ENCODE measurements around the gene MED1.
"Not testable (repeated sequence)": the region's sequence is repeated elsewhere in the genome, so short reads cannot be mapped to it uniquely, and the experiment has no call there.

MED1 gene

DNA sequence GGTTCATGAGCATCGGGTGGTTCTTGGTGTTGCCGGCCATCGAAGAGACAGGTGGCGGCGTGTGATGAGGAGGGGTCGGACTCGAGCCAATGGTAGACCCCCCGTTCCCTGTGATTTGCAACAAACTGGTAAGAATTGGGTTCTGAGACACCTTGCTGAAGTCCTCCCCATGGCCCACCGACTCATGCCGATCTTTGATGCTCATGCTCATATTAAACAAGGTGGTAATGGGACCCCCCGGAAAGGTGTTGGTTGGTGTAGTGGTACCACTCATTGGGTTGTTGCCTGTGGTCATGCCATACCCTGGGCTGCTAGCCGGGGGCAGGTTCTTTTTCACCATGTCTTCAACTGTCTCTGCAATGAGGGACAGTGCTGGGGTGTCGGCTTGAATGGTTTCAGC, 40.8 kb downstream of the MED1 start:
- no peak for DNase-seq

DNA sequence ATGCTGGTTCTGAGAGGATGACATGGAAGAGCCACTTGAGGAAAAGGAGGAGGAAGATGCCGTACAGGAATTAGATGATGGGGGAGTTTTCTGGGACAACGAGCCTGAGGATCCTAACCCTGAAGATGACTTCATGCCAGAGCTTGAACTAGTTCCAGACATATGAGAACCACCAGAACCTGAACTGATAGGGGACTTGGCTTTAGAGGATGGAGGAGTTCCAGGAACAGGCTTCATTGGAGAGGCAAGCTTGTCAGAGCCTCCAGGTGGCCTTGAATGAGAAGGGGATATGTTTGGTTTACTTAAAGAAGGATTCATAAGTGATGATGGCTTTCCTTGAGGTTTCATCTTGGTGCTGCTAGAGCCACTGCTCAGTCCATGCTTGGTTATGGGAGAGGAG, 42.7 kb downstream of the MED1 start:
- no peak for DNase-seq

DNA sequence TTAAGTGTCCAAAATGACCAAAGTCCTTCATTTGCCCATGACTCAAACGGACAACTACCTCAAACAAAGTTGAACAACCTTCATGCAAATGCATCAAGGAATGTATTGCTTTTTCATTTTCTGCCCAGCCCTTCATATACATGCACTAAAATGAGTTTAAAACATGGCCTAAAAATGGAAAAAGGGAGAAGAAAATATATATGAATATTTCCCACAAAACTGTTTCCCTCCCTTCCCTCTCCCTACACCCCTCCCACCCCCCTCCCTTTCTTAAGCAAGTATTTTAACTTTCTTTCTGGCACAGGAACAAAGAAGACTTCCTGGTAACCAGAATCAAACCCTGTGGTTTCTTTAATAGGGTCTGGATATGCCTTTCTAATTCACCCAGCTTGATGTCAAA, 44.1 kb downstream of the MED1 start:
- no peak for DNase-seq

DNA sequence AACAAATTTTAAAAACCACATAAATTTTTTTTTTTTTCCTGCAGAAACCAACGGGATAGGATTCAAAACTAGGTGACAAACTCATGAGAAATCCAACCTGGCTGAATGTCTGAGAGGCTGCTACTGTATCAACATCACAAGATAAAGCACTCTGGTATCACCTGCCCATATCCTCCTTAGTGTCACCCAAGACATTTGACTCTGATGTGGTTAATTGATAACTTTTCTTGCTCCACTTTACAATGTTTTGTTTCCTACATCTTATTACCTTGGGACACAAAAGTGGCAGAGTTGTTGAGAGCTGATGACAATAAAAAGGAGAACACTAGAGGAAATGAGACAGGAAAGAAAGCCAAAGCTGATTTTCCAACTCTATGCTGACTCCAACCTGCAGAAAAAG, 45.6 kb downstream of the MED1 start:
- no peak for DNase-seq

DNA sequence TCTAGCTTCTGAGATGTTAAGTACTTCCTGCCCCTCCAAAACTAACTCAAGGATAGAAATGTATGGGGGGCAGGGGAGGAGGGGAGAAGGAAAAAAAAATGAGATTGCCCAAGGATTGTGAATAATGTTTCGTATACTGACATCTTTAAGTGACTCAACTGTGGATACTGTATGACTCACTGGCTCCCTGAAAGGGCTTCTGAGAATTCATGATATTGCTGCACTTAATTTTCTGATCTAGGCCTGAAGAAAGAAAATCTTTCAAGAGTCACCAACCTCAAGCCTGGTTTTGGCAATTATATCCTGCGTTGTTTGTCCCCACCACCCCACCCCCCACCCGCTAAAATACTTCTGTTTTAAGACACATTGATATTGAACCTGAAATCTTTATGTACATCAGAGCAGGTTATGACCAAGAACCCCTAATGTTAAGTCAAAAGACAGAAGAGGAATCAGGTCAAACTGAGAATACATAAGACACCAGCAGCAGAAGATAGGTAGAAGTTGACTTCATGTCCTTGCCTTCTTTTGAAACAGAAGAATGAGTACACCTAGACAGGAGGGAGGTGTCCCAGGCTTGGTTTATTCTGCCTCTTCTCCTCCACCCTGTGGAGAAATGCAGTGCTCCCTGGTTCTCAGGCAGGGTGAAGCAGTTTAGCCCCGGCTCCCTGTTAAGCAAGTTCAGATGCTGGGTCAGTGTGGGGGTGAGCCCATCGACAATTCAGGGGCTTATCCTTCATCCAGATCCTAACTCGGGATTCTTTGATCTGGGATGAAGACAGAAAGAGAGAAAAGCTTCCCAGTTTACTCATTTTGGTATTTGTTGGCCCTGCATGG, 46.3 kb downstream of the MED1 start:
- DNase-seq, result no peak

DNA sequence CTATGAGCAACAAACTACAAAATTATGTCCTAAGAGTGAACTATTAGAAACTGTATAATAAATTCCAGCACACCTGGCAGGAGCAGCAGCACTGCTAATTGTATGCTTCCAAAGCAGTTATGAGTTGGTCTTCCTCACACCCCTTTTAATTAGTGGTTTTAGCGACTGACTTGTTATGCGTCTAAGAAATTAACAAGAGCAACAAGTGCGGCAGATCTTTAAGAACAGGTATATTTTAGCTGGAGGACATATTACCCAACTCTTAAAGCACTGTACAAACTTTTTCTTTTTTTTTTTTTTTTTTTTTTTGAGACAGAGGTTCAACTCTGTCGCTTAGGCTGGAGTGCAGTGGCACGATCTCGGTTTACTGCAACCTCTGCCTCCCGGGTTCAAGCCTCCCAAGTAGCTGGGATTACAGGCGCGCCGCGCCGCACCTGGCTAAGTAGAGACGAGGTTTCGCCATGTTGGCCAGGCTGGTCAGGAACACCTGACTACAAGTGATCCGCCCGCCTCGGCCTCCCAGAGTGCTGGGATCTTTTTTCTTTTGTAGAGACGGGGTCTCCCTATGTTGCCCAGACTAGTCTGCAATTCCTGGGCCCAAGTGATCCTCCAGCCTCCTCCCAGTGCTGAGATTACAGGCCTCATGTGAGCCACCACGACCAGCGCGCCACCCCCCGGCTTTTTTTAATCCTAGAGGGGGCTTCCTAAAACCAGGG, 48.0 kb downstream of the MED1 start:
- DNase-seq, result no peak

DNA sequence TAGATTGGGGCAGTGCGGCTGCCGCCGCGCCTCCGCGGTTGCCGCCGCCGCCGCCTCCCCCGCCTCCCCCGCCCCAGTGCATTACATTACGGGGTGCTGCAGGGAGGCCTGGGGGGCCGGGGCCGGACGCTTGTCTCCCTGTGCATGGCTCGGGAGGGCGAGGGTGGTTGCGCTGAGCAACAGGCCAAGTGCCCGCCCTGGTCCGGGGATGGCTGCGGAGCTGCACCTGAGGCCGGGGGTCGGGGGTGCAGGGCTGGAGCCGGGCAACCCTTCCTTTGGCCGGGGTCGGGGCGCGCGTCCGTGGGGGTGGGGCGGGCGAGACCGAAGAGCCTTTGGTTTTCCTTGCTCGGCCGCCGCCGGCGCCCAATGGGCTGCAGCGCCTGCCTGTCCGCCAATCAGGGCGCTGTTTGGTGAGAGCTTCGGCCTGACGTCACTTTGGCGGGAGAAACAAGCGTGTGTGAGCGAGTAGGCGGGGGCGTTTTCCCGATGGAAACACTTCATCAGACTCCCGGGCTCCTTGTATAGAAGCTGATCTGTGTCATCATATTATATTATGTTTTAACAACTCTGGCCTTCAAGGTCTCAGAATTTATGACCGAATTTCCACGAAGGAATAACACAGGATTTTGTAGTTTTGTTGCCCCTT, 48.7 kb downstream of the MED1 start:
- peak; percentile 87 for DNase-seq

DNA sequence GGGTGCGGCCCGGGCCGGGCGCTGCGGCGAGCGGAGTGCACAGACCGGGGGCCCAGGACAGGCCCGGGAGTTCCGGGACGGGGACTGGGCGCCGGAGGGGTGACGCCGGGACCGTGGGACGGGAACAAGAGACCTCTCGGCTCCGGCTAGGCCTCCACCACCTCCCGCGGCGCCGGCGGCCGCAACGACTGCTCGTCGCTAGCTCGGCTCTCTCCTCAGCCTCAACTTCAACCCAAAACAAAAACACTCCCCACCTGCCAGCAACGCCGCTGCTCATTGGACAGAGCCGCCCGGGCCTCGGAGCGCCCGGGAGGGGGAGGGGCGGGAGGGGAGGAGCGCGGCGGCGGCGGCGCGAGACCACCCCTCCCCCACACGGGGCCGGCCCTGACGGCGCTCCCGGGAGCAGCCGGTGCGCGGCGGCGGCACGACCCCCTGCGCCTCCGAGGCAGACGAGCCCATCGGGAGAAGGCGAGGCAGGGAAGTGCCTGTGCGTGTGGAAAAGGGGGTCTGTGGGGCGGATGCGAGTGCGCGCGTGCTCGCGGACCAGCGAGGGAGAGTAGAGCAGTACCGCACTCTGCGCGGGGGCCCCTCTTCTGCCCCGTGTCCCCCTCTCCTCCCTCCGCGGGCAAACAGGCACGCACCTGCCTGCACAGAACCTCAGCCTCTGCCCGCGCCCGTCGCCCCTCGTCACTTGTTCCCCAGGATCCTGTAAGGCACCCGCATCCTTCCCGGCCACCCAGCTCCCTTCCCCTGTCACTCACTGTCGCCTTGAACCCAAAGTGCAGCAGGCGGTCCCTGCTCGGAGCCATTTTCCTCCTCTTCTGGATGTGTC, 49.4 kb downstream of the MED1 start, which contains the start of gene FBXL20:
FBXL20 (minus strand) TSS at position 215 of the 832 bp plus-strand sequence. CDS start 224 bp downstream, outside the sequence.
- DNase-seq, result peak; percentile 78

DNA sequence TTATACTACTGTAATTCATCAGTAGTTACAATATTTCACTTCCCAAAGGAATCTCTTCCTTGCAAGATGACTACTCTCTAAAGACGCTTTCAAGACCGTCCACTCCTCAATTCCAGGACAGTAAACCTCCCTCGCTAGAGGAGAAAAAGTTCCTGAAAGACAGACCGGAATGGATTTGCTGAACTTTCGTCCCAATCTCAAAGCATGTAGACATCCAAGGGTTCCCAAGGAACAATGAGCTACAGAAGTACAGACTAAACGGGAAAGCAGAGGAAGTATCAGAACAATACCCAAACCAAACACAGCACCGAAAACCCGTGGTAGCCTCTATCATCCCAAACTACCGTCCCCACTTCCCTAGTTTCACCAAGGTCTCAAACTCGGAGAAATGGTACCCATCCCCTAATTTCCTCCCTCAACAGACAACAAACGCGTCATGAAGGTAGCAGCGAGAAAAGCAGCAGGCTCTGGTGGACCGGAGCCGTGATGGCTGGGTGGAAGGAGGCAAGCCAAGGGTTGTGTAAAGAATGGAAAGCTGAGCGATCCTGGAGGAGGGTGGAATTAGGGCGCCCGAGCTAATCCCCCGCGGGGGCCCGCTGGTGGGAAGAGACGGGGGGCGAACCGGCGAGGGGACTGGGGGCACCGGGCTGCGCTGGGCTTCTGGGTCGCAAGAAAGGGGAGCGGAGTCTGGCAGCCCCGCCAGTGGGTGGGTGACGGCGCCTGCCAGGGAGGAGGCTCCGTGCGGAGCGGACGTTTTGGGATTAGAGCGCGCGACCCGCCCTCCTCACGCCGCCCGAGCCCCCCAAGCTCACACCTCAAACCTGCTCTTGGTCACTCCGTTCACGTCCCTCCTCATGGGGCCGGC, 50.3 kb downstream of the MED1 start:
- DNase-seq, result no peak

DNA sequence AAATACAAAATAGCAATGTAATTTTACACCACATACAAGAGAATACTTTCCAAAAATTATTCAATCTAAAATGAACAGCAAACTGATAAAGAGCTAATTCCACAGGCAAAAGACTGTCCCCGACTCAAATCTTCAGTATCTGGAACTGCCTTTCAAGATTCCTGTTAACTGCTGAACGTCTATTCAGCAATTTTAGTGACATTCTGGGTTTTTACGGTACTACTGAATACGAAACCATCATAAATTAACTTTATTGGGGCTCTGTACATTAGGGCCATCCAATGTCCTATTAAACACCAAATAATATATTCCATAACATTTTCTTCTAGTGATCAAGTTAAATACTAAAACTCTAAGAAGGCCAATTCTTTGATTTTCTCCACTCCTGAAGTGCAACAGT, 51.3 kb downstream of the MED1 start:
- DNase-seq, result no peak

DNA sequence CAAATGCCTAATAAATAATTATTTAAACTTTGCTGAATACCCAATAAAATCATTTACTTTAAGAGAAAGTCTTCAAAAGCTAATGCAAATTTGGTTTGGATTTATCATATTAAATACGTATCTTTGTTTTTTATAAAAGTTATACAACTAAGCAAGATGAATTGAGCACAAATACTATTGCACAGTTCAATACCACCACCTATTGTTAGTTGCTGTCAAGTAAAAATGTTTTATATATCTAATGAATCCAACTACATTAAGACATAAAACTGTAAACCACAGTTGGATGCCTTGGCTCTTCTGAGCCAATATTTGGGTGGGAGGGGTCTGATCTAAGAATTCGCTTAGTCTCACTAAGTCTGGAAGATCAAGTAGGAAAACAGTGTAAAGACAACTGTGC, 57.3 kb downstream of the MED1 start:
- DNase-seq, result no peak

DNA sequence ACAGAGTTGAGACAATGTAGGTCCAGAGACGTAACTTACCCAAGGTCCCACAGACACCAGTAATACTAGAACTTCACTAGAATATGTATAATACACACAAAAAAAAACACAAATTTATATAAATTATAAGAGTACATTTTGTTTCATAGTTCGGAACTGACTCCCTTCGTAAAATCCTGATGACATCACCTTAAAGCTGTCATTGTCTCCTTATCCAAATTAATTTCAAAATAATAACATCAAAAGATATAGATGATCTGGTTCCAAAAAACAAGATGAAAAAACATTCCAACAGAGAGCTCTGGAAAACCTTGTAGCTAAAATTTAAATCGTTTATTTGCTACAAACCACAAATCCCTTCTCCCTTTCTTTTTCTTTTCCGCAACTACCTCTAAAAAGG, 59.6 kb downstream of the MED1 start:
- DNase-seq, result no peak

DNA sequence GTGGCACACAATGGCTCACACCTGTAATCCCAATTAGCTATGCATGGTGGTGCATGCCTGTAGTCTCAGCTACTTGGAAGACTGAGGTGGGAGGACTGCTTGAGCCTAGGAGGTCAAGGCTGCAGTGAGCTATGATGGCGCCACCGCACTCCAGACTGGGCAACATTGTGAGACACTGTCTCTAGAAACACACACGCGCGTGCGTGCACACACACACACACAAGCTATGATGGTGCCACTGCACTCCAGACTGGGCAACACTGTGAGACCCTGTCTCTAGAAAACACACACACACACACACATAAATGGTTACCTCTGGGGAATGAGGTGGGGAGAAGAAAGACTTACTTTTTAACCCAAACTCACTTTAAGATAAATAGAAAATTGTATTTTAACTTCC, 66.0 kb downstream of the MED1 start:
- no peak for DNase-seq

DNA sequence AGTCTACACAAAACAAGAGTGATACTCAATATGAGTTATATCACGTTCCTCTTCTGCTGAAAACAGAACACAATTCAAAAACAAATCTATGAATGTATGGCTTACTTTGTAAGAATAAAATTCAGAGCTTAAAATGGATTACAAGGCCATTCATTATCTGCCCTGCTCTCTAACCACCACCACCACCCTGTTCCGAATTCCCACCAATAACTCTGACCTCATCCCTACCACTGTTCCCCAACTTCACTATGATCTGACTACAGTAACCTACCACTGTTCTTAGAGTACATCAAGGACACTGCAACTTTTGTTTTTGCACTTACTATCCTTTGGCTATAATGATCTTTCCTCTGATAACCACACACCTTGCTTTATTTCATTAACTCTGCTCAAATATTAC, 70.9 kb downstream of the MED1 start:
- DNase-seq, result no peak

DNA sequence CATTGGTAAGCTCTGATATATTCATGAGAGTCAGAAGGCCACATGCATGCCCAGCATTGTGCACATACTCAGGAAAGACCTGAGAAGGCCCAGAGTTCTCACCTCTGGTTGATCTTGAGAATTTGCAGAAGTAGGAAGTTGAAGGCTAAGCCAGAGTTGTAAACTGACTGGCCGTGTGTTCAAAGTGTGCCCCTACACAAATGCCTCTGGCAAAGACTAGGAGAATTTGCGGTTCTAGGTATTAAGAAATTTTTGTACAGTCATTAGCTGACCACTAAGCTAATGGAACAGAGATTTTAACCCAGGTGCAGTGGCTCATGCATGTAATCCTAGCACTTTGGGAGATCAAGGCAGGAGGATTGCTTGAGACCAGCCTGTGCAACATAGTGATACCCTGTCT, 74.6 kb downstream of the MED1 start:
- DNase-seq, result no peak

DNA sequence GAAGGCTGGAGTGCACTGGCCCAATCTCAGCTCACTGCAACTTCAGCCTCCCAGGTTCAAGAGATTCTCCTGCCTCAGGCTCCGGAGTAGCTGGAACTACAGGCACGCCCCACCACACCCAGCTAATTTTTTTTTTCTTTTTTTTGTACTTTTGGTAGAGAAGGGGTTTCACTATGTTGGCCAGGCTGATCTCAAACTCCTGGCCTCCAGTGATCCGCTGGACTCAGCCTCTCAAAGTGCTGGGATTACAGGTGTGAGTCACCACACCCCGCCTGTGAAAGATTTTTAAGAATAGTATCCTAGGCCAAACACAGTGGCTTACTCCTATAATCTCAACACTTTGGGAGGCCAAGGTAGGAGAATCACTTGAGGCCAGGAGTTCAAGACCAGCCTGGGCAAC, 83.3 kb downstream of the MED1 start:
- not testable (repeated sequence) for DNase-seq

DNA sequence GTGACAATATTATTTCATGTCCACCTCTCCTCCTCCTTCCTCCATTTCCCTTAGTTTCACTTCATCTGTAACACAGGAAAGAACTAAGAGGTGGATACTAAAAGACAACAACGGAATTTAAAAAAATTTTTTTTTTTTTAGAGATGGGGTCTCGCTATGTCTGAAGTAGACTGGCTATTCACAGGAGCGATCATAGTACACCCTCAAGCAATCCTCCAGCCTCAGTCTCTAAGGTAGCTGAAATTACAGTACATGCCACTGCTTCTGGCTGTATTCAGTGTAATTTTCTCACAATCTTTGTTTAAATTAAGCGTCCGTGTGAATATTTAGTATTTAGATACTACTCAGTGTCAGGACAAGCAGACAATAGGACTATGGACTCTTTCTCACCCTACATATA, 85.2 kb downstream of the MED1 start:
- DNase-seq, result no peak

DNA sequence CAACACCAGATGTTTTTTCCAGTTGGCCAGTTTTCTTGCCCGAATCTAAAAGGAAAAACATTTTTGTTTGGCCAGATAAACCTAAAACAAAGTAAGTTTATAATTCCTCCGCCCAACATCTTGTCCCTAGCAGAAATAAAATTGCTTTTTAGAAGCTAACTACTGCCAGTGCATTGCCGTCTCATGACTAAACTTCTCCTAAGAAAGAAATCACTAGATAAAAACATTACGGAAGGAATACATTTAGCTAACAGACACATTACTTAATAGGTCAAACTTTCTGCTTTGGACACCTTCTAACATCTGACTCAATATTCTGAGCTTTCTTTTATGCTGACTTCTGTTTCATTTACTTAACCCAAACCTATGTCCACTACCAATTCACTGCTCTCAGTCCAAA, 85.8 kb downstream of the MED1 start:
- DNase-seq, result no peak

DNA sequence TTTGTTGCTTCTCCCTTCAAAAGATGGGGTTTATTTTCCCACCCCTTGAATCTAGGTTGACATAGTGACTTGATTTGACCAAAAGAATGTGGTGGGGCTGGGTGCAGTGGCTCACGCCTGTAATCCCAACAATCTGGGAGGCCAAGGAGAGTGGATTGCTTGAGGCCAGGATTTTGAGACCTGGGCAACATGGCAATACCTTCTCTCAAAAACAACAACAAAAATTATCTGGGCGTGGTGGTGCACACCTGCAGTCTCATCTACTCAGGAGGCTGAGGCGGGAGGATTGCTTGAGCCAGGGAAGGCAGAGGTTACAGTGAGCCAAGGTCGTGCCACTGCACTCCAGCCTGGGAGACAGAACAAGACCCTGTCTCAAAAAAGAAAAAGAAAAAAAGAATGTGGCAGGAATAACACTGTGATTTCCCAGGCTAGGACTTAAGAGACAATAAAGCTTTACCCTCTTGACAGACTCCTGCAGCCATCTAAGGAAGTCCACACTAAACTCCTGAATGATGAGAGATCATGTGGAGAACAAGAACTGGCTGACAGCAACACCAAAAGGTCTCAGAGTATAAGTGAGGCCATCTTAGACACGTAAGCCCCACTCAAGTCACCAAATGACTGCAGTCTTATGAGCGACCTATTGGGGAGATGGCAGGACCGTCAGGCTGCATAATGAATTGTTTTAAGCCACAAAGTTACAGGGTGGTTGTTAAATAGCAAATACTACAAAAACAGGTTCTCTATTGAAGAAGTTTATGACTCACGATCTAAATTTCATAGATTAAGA, 86.6 kb downstream of the MED1 start:
- no peak for DNase-seq

DNA sequence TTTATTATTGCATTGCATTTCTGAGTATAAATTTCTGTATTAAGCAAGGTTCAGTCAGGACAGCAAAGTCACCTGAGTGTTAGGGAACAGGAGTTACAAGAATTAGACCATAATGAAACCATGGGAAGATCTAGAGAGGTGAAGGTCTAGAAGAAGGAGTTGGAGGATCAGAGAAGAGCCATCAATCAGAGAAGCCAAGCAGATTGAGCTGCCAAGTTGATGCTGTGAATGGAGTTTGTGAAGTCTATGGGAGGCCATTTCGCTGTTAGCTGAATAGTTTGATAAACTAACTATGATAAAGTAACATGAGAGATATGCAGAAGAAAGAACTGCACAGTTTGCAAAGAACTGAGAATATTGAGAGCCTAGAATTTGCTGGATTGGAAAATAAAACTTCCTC, 90.0 kb downstream of the MED1 start:
- no peak for DNase-seq

DNA sequence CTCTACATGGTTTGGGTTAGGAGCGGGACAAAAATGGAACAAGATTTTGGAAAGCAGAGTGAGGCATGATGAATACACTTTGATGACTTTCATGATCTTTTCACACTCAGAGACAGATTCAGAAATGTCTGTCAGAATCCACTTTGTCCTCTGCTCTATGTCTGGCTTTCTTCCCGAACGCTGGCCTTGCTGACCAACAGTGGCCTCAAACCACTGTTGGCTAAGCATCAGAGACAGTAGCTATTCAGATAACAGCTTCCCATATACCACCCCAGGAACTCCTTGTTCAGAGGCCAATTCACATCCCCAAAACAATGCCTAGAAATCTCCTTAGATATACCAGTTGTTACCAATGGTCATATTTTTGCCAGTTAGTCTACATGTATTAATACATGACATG, 90.5 kb downstream of the MED1 start:
- no peak for DNase-seq
